Natural killer cell treated with Interleukin-12 subunit alpha and Interleukin-12 subunit beta and Interleukin-15 and Interleukin-18, amount 100 ng/mL, for 72 hours (primary cell): ENCODE measurements around the gene DNAJC18. TPM values are rescaled to one million over a fixed set of nuclear protein-coding genes. Genes with fewer than 3 reads are reported as not detected.

Source experiments
- ATAC-seq, 2 donors: fragments of 150-1000 bp; cut with Tn5 transposase in 1 of 2; sonication (Bioruptor Pico), chemical (Tn5 transposase) in 1 of 2; 2 replicates each; pipeline ENCODE4 v1.10.0; 2021
- DNase-seq: peaks from one replicate; pipeline ENCODE4 v3.0.0; 2022; ENCODE audit warnings: low spot score
- H3K27ac Mint-ChIP-seq, 2 donors: 1 replicate in 1 of 2; 2 replicates in 1 of 2; pipeline ENCODE4 v1.8.0; 2022; ENCODE audit warnings: mixed read lengths in 2 of 2, mild to moderate bottlenecking in 1 of 2, moderate library complexity in 1 of 2
- H3K27me3 Mint-ChIP-seq, 2 donors: 1 replicate in 1 of 2; 2 replicates in 1 of 2; pipeline ENCODE4 v1.8.0; 2022; ENCODE audit warnings: mixed read lengths in 2 of 2
- H3K36me3 Mint-ChIP-seq: one replicate; pipeline ENCODE4 v1.8.0; 2022; ENCODE audit warnings: mixed read lengths
- H3K4me1 Mint-ChIP-seq, 2 donors: 1 replicate in 1 of 2; 2 replicates in 1 of 2; pipeline ENCODE4 v1.8.0; 2022; ENCODE audit warnings: low read depth in 2 of 2, mixed read lengths in 2 of 2, mild to moderate bottlenecking in 1 of 2
- H3K4me3 Mint-ChIP-seq: one replicate; pipeline ENCODE4 v1.8.0; 2022; ENCODE audit warnings: mixed read lengths
- H3K9me3 Mint-ChIP-seq: 2 replicates; pipeline ENCODE4 v1.8.0; 2022; ENCODE audit warnings: mixed read lengths
- total RNA-seq, 2 donors: library from RNA; stranded (reverse); gene quantifications; one replicate each; pipeline ENCODE4 v1.2.3, GENCODE V29; 2022

DNAJC18 gene
- total RNA-seq, 2 donors from 2014 or later = 11.9 to 12.6 TPM

DNA sequence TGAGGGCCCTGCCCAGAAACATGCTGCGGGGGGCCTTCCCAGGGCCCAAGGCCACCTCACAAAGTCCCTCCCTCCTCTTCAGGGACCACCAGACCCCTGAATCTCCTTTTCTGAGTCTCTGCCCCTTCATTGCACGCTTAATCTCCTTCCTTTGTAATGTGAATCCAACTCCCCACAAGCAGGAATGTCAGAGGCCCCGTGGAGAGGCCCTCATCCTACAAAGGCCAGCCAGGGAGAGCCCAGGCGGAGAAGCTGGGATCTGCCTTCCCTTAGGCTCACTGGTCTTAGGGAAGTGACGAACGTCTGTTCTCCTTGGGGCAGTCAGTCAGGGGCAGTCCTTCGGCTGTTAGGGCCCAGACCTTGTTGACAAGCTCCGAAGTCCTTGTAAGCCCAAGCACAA is 33.8 kb upstream of the DNAJC18 start:
- peak overlapping the region in 1 of 2 donors; percentile 91 for H3K27ac Mint-ChIP-seq
- H3K4me1 Mint-ChIP-seq = peaks cover 60 to 61% of the 10 kb centered on the region in 2 donors
- H3K36me3 Mint-ChIP-seq = no peaks in the 10 kb centered on the region
- DNase-seq (no peak), ATAC-seq (no peak)
- H3K9me3 Mint-ChIP-seq = no peaks in the 10 kb centered on the region
- no peaks in the 10 kb centered on the region for H3K27me3 Mint-ChIP-seq
- no peak overlapping the region for H3K4me3 Mint-ChIP-seq

- ATAC-seq (no peak), DNase-seq (peak; percentile 41)
- H3K4me3 Mint-ChIP-seq = peak overlapping the region; percentile 43
- no peaks in the 10 kb centered on the region for H3K9me3 Mint-ChIP-seq
- peak overlapping the region; percentile 65 to 91 for H3K27ac Mint-ChIP-seq
- H3K27me3 Mint-ChIP-seq = no peaks in the 10 kb centered on the region
- no peaks in the 10 kb centered on the region for H3K36me3 Mint-ChIP-seq
- H3K4me1 Mint-ChIP-seq = peaks cover 58 to 61% of the 10 kb centered on the region in 2 donors
Measured at GRCh38 chr5:139472386-139473030, 33.2 kb upstream of the DNAJC18 start.

DNA sequence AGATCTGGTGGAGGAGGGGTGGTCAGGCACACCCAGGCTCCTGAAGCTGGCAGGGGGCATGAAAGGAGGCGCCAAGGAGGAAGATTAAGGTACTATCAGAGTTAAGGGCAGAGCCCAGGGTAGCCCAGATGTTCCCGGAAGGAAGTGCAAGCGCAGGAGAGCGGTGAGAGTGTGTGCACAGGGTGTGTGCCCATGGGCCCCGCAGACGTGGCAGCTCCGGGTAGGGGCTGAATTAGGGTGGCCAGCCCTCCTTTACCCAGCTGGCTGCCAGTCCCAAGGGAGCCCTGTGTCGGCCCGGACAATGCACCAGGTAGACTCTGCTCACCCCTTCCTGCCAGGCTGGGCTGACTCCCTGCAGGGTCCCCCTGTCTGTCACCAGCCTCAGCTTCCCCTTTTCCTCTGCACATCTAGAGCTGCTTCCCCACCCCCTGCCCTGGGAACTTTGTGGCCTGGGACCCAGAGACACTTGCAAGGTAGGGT is 31.5 kb upstream of the DNAJC18 start, which contains the start of gene SMIM33:
SMIM33 (plus strand) TSS at position 184 of the 480 bp plus-strand sequence; CDS start at position 302, 118 bp downstream.
- no peaks in the 10 kb centered on the region for H3K36me3 Mint-ChIP-seq
- peak within 1 kb of the TSS; percentile 77 for H3K4me3 Mint-ChIP-seq
- DNase-seq (peak; percentile 54), ATAC-seq (peak; percentile 61 to 69)
- H3K9me3 Mint-ChIP-seq = no peaks in the 10 kb centered on the region
- H3K27me3 Mint-ChIP-seq = no peaks in the 10 kb centered on the region
- H3K27ac Mint-ChIP-seq = peak within 1 kb of the TSS; percentile 81 to 91
- H3K4me1 Mint-ChIP-seq = peaks cover 53 to 59% of the 10 kb centered on the region in 2 donors

- Mint-ChIP-seq H3K4me1 (peaks cover 34 to 38% of the 10 kb centered on the region in 2 donors), H3K27ac (peak overlapping the region; percentile 59 to 81), H3K27me3 (no peaks in the 10 kb centered on the region), H3K36me3 (no peaks in the 10 kb centered on the region), H3K4me3 (peak overlapping the region; percentile 68), H3K9me3 (no peaks in the 10 kb centered on the region)
- DNase-seq (peak; percentile 73), ATAC-seq (peak; percentile 62 to 83)
Measured at GRCh38 chr5:139468421-139468931, 29.2 kb upstream of the DNAJC18 start.

- H3K9me3 Mint-ChIP-seq = no peaks in the 10 kb centered on the region
- no peak within 1 kb of the TSS for H3K4me3 Mint-ChIP-seq
- H3K27ac Mint-ChIP-seq = no peak within 1 kb of the TSS
- no peaks in the 10 kb centered on the region for H3K27me3 Mint-ChIP-seq
- ATAC-seq = no peak
- DNase-seq = peak; percentile 5
- no peaks in the 10 kb centered on the region for H3K36me3 Mint-ChIP-seq
- peaks cover 21 to 23% of the 10 kb centered on the region in 2 donors for H3K4me1 Mint-ChIP-seq
Measured at GRCh38 chr5:139462586-139463276, 23.4 kb upstream of the DNAJC18 start, which contains the start of gene ECSCR. Gene ECSCR, minus strand, starts transcription at chr5:139462743. Its CDS starts 73 bp downstream, at chr5:139462670.

- no peaks in the 10 kb centered on the region for H3K36me3 Mint-ChIP-seq
- DNase-seq = no peak
- H3K27me3 Mint-ChIP-seq = no peaks in the 10 kb centered on the region
- ATAC-seq = no peak
- H3K27ac Mint-ChIP-seq = no peak overlapping the region
- H3K9me3 Mint-ChIP-seq = no peaks in the 10 kb centered on the region
- H3K4me3 Mint-ChIP-seq = no peak overlapping the region
- peaks cover 30 to 31% of the 10 kb centered on the region in 2 donors for H3K4me1 Mint-ChIP-seq
Measured at GRCh38 chr5:139461698-139462097, 22.4 kb upstream of the DNAJC18 start.

DNA sequence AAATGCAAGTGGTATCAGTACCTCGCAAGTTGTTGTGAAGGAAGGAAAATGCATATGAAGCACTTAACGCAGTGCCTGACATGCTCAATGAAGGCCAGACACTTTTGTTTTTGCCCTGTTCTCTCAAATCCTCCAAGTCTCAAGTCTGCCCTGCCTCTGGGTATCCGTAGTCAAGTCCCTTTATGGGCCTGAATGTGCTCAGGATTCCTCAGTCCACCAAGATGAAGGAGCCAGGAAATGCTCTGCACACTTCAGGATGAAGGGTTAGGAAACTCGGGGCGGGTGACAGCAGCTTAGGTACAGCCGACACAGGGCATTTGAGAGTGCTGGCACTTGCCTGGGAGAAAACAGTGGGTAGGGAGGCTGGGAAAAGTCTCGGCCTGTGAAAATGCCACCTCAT is 21.9 kb upstream of the DNAJC18 start:
- peaks cover 31 to 35% of the 10 kb centered on the region in 2 donors for H3K4me1 Mint-ChIP-seq
- DNase-seq = no peak
- peak overlapping the region; percentile 70 to 95 for H3K27ac Mint-ChIP-seq
- H3K4me3 Mint-ChIP-seq = no peak overlapping the region
- H3K27me3 Mint-ChIP-seq = no peaks in the 10 kb centered on the region
- no peak for ATAC-seq
- no peaks in the 10 kb centered on the region for H3K36me3 Mint-ChIP-seq
- no peaks in the 10 kb centered on the region for H3K9me3 Mint-ChIP-seq

GRCh38 chr5:139460455-139460854 is 21.1 kb upstream of the DNAJC18 start:
- ATAC-seq = no peak
- no peaks in the 10 kb centered on the region for H3K27me3 Mint-ChIP-seq
- peak overlapping the region; percentile 91 for H3K4me3 Mint-ChIP-seq
- H3K9me3 Mint-ChIP-seq = no peaks in the 10 kb centered on the region
- peak overlapping the region; percentile 70 to 95 for H3K27ac Mint-ChIP-seq
- peaks cover 31 to 36% of the 10 kb centered on the region in 2 donors for H3K4me1 Mint-ChIP-seq
- DNase-seq = no peak
- H3K36me3 Mint-ChIP-seq = no peaks in the 10 kb centered on the region

DNA sequence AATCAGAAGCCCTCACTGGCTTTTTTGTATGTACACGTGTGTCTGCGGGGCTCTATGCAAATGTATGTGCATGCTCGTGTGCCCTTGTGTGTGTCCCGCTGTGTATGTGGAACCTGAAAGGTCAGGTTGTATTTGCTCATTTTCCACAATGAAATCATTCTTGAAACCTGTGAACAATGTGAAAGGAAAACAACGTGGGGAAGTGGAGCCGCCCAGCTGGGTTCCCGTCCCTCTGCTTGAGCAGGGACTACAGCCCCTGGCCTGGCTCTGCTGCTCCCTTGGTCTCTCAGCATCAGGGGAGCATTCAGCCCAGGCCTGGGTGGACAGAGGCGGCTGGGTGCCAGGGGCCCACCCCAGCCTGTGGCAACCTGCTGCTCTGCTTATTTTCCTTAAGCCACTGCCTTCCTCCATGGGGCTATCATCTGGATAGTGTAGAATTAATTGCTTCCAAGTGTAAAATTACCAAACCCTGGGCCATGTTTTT is 20.2 kb upstream of the DNAJC18 start:
- Mint-ChIP-seq H3K27me3 (no peaks in the 10 kb centered on the region), H3K27ac (peak overlapping the region; percentile 86 to 95), H3K4me1 (peaks cover 39 to 45% of the 10 kb centered on the region in 2 donors), H3K36me3 (no peaks in the 10 kb centered on the region), H3K9me3 (no peaks in the 10 kb centered on the region), H3K4me3 (peak overlapping the region; percentile 91)
- DNase-seq (no peak), ATAC-seq (no peak)

GRCh38 chr5:139458580-139459407 is 19.5 kb upstream of the DNAJC18 start:
- H3K36me3 Mint-ChIP-seq = no peaks in the 10 kb centered on the region
- ATAC-seq = peak; percentile 95
- H3K4me3 Mint-ChIP-seq = peak overlapping the region; percentile 91
- peak; percentile 87 for DNase-seq
- H3K4me1 Mint-ChIP-seq = peaks cover 46 to 52% of the 10 kb centered on the region in 2 donors
- H3K27me3 Mint-ChIP-seq = no peaks in the 10 kb centered on the region
- peak overlapping the region; percentile 86 to 95 for H3K27ac Mint-ChIP-seq
- no peaks in the 10 kb centered on the region for H3K9me3 Mint-ChIP-seq

DNA sequence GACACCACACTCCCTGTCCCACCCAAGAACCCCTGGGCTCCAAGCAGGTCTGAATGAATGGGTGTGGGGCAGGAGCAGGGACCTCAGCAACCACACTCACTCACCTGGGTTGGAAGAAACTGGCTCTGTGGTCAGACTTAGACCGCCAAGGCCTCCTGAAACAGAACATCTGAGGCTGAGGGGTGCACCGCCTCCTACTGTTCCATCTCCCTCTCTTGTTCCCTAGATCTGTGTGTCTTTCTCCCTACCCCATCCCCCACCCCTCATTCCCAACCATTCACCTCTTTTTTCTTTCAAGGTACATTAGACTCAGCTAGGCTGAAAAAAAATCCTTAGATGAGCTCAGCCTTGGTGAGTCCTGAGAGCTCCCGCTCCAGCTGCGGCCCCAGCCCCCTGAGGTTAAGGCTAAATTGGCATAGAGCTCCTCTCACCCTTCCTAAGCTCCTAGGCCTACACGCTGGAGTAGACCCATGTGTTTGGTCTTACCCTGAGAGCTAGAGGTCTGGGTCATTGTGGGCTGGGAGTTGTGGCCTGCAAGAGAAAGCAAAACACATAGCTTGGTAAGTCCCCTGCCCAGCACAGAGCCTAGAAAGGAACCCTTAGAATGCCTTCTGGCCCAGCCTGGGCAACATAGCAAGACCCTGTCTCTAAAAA is 18.5 kb upstream of the DNAJC18 start:
- peak overlapping the region; percentile 34 for H3K4me3 Mint-ChIP-seq
- peaks cover 49 to 56% of the 10 kb centered on the region in 2 donors for H3K4me1 Mint-ChIP-seq

GRCh38 chr5:139457241-139457640 is 17.9 kb upstream of the DNAJC18 start:
- Mint-ChIP-seq H3K4me3 (peak overlapping the region; percentile 34), H3K36me3 (no peaks in the 10 kb centered on the region)
- ATAC-seq = no peak

More for the DNA sequence above, 18.5 kb upstream of the DNAJC18 start:
- no peak for DNase-seq
- no peaks in the 10 kb centered on the region for H3K27me3 Mint-ChIP-seq
- peak overlapping the region; percentile 86 to 95 for H3K27ac Mint-ChIP-seq
- peak in 1 of 2 donors; percentile 31 for ATAC-seq
- no peaks in the 10 kb centered on the region for H3K36me3 Mint-ChIP-seq
- H3K9me3 Mint-ChIP-seq = no peaks in the 10 kb centered on the region

More at GRCh38 chr5:139457241-139457640, 17.9 kb upstream of the DNAJC18 start:
- H3K4me1 Mint-ChIP-seq = peaks cover 49 to 56% of the 10 kb centered on the region in 2 donors
- no peaks in the 10 kb centered on the region for H3K27me3 Mint-ChIP-seq
- DNase-seq = no peak
- peak overlapping the region; percentile 17 to 86 for H3K27ac Mint-ChIP-seq
- no peaks in the 10 kb centered on the region for H3K9me3 Mint-ChIP-seq
